Kidney (tissue), 14 donors: ENCODE results near the gene DMXL1. TPM values are rescaled to one million over a fixed set of nuclear protein-coding genes. Genes with fewer than 3 reads are reported as not detected.

Source experiments
- DNase-seq, 5 donors: peaks; one replicate each; pipeline ENCODE4 v3.0.0-alpha.2; 2013 to 2020
- FAIRE-seq: peaks from 2 replicates; lab custom pipeline; 2012; peaks lifted over from hg19 to GRCh38; lab: Jason Lieb, UNC
- H3K27ac ChIP-seq, 2 donors: one replicate each; pipeline ENCODE4 v1.7.0; 2013; ENCODE audit warnings: low read depth in 2 of 2, low read length in 2 of 2, inconsistent platforms in 1 of 2
- H3K27me3 ChIP-seq: one replicate; pipeline ENCODE4 v1.7.1; 2013; ENCODE audit warnings: low read length, inconsistent platforms; ENCODE audit not compliant: control insufficient read depth, insufficient read depth
- H3K36me3 ChIP-seq, 3 donors: one replicate each; pipeline versions ENCODE4 v1.7.0 to v1.7.1; 2013; ENCODE audit warnings: low read length in 3 of 3, control low read depth in 1 of 3, inconsistent platforms in 1 of 3; ENCODE audit not compliant: insufficient read depth in 3 of 3, control insufficient read depth in 2 of 3
- H3K4me1 ChIP-seq, 3 donors: one replicate each; pipeline versions ENCODE4 v1.7.0 to v1.7.1; 2013; ENCODE audit warnings: low read length in 3 of 3, inconsistent platforms in 1 of 3, low read depth in 1 of 3; ENCODE audit not compliant: control insufficient read depth in 2 of 3, insufficient read depth in 2 of 3
- H3K4me3 ChIP-seq, 3 donors: one replicate each; pipeline versions ENCODE4 v1.7.0 to v1.8.1; 2013; ENCODE audit warnings: low read length in 3 of 3, control low read depth in 1 of 3, inconsistent platforms in 1 of 3
- H3K9ac ChIP-seq, 3 donors: one replicate each; pipeline versions ENCODE4 v1.7.0 to v1.7.1; 2013; ENCODE audit warnings: low read length in 3 of 3, control low read depth in 1 of 3, inconsistent platforms in 1 of 3
- H3K9me3 ChIP-seq, 3 donors: one replicate each; pipeline versions ENCODE4 v1.7.0 to v1.7.1; 2013; ENCODE audit warnings: low read length in 3 of 3, control low read depth in 1 of 3, inconsistent platforms in 1 of 3; ENCODE audit not compliant: control insufficient read depth in 2 of 3, insufficient read depth in 1 of 3
- CTCF ChIP-seq: IDR thresholded peaks from 3 replicates; pipeline ENCODE4 v1.5.1; 2012; ENCODE audit warnings: mild to moderate bottlenecking, moderate library complexity, borderline replicate concordance; ENCODE audit not compliant: insufficient read depth; ENCODE audit errors: extremely low read depth
- intact Hi-C: fragments of 100-400 bp; cut with DNase I; formaldehyde crosslinking; loops from one replicate; pipeline ENCODE4 v1.11.1; 2022
- polyA plus RNA-seq: library from polyadenylated mRNA; stranded (reverse); fragments of 350-450 nt; fragmentation: Illumina TruSeq; extraction: RNeasy Lipid Tissue Mini Kit (QIAGEN cat#74804); gene quantifications from one replicate; pipeline ENCODE4 v1.2.3, GENCODE V29; 2014; ENCODE audit warnings: low read depth, low replicate concordance; ENCODE audit not compliant: insufficient read depth
- total RNA-seq: library from RNA; stranded (reverse); fragmentation: NEBNext Ultra II Directional; extraction: Animal tissue kit (Norgen Biotek cat#: 25700); gene quantifications from one replicate; pipeline ENCODE4 v1.2.1, GENCODE V29; 2021
- donor health status: control.
- donor health status: control.
- donor health status: control.
- donor health status: control.
- donor health status: control.
- donor health status: DM: yes; HTN: yes; CAD: no.
- donor health status: Normal renal cell carcinoma (clear cell type).

DMXL1 gene
- total and polyA plus RNA-seq, 2 donors from 2014 or later = 17.1 to 57.7 TPM

DNA sequence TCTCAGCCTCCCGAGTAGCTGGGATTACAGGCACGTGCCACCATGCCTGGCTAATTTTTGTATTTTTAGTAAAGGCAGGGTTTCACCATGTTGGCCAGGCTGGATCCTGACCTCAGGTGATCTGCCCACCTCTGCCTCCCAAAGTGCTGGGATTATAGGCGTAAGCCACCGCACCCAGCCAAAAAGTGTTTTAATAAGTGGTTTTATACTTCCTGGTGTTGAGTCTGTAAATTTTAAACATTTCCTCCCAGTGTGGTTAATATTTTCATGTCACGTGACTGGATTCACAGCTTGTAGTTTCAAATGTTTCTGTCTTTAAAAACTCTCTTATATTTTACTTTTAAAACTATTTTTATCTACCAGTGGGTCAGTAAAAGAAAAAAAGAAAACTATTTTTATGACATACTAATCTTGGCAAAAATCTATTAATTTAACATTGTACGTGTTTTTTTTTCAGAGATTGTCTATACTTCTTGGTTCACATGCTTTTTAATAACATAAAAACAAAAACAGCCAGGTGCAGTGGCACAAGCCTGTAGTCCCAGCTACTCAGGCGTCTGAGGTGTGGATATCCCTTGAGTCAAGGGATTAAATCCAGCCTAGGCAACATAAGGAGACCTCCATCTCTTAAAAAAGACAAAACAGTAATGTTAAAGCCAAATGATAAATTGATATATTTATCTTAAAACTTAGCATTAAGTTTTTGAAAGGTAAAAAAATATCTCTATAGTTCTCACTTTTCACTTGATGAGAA lies 117.1 kb downstream of the DMXL1 start:
- no peak for FAIRE-seq
- H3K9me3 ChIP-seq = no peaks in the 10 kb centered on the region
- no peak for DNase-seq
- no peak overlapping the region for H3K27ac ChIP-seq
- no peak overlapping the region for H3K4me3 ChIP-seq
- no peaks in the 10 kb centered on the region for H3K27me3 ChIP-seq
- H3K9ac ChIP-seq = no peak overlapping the region
- H3K36me3 ChIP-seq = peaks cover 0 to 9% (median 7%) of the 10 kb centered on the region in 3 donors
- TF ChIP-seq CTCF = no peak
- no peaks in the 10 kb centered on the region for H3K4me1 ChIP-seq
- intact Hi-C loops = no loop called here

DNA sequence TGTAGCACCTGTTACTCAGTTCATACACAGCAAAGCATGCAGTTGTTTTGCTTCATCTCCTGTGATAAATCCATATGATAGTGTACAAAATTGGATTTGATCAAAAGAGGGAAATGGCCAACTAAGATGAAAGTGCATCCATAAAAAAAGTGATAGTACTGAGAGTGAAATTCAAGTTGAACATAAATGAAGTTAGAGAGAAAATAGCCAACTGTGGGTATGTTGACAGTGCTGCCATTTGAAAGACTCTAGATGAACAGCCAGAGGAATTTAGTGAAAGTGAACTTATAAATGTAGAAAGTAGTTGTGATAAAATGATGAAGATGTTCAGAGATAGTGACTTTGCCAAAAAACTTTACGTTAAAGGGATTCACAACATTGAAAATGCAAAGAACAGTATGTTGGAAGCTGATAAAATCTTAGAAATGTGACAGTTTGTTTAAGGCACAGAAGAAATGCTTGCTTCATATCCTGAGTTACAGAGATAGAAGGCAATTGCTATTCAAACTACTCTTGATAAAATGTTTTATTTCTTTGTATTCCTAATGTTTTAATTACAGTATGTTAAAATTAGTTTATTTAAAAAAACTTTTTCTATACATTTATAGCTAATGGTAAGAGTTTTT lies 119.7 kb downstream of the DMXL1 start:
- FAIRE-seq = no peak
- DNase-seq = no peak

DNA sequence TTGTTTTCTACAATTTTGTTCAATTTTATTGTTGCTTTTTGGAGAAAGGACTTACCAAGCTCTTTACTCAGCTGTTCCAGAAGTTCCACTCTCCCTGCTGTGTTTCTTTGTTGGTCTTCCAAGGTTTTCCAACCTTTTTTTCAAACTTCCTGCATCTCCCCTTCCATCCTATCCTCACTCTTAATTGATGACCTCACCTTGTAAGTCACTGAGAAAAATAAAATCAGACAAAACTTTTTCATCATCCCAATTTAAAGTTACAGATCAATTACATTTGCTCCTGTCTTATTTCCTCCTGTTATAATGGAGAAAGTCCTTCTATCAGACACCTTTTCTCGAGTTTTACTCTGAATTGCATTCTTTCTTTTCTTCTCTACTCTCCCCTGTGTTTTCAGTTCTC lies 121.1 kb downstream of the DMXL1 start:
- no peaks in the 10 kb centered on the region for H3K27me3 ChIP-seq
- no peaks in the 10 kb centered on the region for H3K9me3 ChIP-seq
- H3K4me3 ChIP-seq = no peak overlapping the region
- H3K4me1 ChIP-seq = no peaks in the 10 kb centered on the region
- H3K27ac ChIP-seq = no peak overlapping the region
- no peak overlapping the region for H3K9ac ChIP-seq
- no peak for TF ChIP-seq CTCF
- intact Hi-C loops = no loop called here
- peaks cover 0 to 13% (median 11%) of the 10 kb centered on the region in 3 donors for H3K36me3 ChIP-seq
- FAIRE-seq (no peak), DNase-seq (no peak)

More for the DNA sequence above, 119.7 kb downstream of the DMXL1 start:
- Histone ChIP-seq H3K27me3 (no peaks in the 10 kb centered on the region), H3K9me3 (no peaks in the 10 kb centered on the region), H3K4me3 (no peak overlapping the region), H3K27ac (no peak overlapping the region), H3K36me3 (peaks cover 0 to 13% (median 7%) of the 10 kb centered on the region in 3 donors), H3K4me1 (no peaks in the 10 kb centered on the region), H3K9ac (no peak overlapping the region)
- intact Hi-C loops = no loop called here
- TF ChIP-seq CTCF = no peak
